GM18861 (cell line): ENCODE measurements around the gene UTP4.
"Not testable (repeated sequence)": the region's sequence is repeated elsewhere in the genome, so short reads cannot be mapped to it uniquely, and the experiment has no call there.

Source experiments
- ATAC-seq: cut with Tn5 transposase; IDR thresholded peaks from one replicate; pipeline ENCODE4 v1.9.1; 2021; ENCODE audit not compliant: unreplicated experiment

UTP4 gene

GRCh38 chr16:69110406-69110805 is 22.0 kb upstream of the UTP4 start:
- no peak for ATAC-seq

GRCh38 chr16:69111216-69111875 is 21.1 kb upstream of the UTP4 start:
- ATAC-seq, result no peak

- no peak for ATAC-seq
Observed at GRCh38 chr16:69111876-69112230, 20.6 kb upstream of the UTP4 start.

GRCh38 chr16:69112285-69113129 is 19.9 kb upstream of the UTP4 start:
- no peak for ATAC-seq

GRCh38 chr16:69113216-69113615 is 19.2 kb upstream of the UTP4 start:
- no peak for ATAC-seq

GRCh38 chr16:69114346-69114975 is 18.0 kb upstream of the UTP4 start:
- ATAC-seq, result no peak

- no peak for ATAC-seq
Observed at GRCh38 chr16:69114976-69115355, 17.5 kb upstream of the UTP4 start.

GRCh38 chr16:69115361-69115760 is 17.1 kb upstream of the UTP4 start:
- no peak for ATAC-seq

GRCh38 chr16:69115837-69116236 is 16.6 kb upstream of the UTP4 start:
- no peak for ATAC-seq

- ATAC-seq, result no peak
Observed at GRCh38 chr16:69116256-69116875, 16.1 kb upstream of the UTP4 start.

GRCh38 chr16:69116906-69117305 is 15.5 kb upstream of the UTP4 start:
- no peak for ATAC-seq

GRCh38 chr16:69118468-69118867 is 14.0 kb upstream of the UTP4 start:
- ATAC-seq, result no peak

- no peak for ATAC-seq
Observed at GRCh38 chr16:69118994-69119393, 13.5 kb upstream of the UTP4 start.

GRCh38 chr16:69119536-69119935 is 12.9 kb upstream of the UTP4 start:
- ATAC-seq, result no peak

- ATAC-seq, result no peak
Observed at GRCh38 chr16:69120096-69120664, 12.3 kb upstream of the UTP4 start.

- ATAC-seq, result no peak
Observed at GRCh38 chr16:69123910-69124309, 8.5 kb upstream of the UTP4 start.

- ATAC-seq, result not testable (repeated sequence)
Observed at GRCh38 chr16:69124406-69124805, 8.0 kb upstream of the UTP4 start.

GRCh38 chr16:69124961-69125360 is 7.5 kb upstream of the UTP4 start:
- not testable (repeated sequence) for ATAC-seq

- no peak for ATAC-seq
Observed at GRCh38 chr16:69126221-69126620, 6.2 kb upstream of the UTP4 start.

- ATAC-seq, result not testable (repeated sequence)
Observed at GRCh38 chr16:69126801-69127200, 5.6 kb upstream of the UTP4 start.

- ATAC-seq, result no peak
Observed at GRCh38 chr16:69127966-69128510, 4.4 kb upstream of the UTP4 start.
